Measurements from ENCODE around the gene NSUN6.

- TF ChIP-seq CTCF (conservative IDR thresholded peaks at IDR 0.05 in 1 of 2, IDR thresholded peaks at IDR 0.05 in 1 of 2; ENCODE audit: low read depth in 1 of 2, low read length in 2 of 2) (no peak), EZH2 (IDR thresholded peaks at IDR 0.05; ENCODE audit: low read length, missing control alignments) (no peak)
Observed at GRCh38 chr10:18545621-18546305, 105.6 kb downstream of the NSUN6 start.

Measured in fibroblast of lung (primary cell).